ENCODE data around the gene PLA2G4B.

Gene PLA2G4B, protein sequence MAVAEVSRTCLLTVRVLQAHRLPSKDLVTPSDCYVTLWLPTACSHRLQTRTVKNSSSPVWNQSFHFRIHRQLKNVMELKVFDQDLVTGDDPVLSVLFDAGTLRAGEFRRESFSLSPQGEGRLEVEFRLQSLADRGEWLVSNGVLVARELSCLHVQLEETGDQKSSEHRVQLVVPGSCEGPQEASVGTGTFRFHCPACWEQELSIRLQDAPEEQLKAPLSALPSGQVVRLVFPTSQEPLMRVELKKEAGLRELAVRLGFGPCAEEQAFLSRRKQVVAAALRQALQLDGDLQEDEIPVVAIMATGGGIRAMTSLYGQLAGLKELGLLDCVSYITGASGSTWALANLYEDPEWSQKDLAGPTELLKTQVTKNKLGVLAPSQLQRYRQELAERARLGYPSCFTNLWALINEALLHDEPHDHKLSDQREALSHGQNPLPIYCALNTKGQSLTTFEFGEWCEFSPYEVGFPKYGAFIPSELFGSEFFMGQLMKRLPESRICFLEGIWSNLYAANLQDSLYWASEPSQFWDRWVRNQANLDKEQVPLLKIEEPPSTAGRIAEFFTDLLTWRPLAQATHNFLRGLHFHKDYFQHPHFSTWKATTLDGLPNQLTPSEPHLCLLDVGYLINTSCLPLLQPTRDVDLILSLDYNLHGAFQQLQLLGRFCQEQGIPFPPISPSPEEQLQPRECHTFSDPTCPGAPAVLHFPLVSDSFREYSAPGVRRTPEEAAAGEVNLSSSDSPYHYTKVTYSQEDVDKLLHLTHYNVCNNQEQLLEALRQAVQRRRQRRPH

DNA sequence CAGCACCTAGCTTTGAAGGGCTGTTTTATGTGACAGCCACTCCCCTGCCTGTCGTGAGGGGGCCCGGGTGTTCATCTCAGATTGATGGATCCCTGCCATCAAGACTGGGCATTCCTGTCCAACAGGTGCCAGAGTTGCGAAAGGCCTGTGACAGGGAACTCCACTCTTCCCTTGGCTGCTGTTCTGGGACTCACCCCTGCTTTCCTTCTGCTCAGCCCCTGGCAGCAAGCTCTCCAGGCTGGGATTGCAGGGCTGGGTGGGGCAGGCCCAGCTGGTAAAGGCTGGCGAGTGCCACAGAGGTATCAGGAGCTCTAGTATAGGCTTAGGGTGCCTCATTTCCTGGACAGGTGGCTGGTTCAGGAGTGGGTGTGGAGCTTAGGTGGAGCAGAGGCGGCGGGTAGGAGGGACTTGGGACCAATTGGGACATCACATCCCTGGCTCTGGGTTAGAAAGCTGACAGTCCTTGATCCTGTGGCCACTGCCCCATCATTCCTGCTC, at the start of gene PLA2G4B:
Gene PLA2G4B (plus strand): TSS at position 448 of the 498 bp plus-strand sequence. CDS start 67 bp downstream, outside the sequence.
- DNase-seq: no peak

DNA sequence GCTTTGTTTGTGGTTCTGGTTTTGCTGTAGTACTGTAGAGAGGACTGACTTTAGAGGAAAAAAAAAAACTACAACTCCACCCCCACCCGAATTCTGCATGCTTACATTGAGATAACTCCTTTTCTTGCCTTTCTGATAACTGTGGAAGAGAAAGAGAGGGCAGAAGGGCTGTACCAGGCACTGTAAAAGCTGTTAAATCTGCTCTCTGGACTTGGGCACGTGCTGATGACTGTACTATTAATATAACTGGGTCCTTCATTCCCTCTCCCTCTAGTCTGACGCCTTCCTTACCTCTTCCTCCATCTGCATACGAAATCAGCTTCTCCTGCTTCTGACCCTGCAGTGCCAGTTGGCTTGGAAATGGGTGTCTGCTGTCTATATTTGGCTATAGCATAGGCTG, 49.4 kb upstream of the PLA2G4B start:
- DNase-seq: no peak

DNA sequence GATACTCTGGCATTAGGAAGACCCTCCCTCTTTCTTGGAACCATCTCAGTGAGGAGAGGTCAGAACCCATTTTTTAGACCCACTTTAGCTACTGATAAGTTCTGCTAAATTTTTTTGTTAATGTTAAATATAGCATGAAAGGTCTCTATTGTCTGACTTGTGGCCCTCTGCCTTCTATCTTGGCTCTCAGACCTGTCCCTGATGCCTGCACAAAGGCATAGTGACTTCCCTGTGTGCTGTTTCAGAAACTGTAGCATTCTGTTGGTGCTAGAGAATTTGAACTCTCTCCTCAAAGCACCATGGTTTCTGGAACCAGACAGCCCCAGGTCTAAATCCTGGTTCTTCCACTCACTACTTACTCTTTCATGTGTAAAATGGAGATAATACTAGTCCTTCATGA, 49.0 kb upstream of the PLA2G4B start:
- DNase-seq: no peak

DNA sequence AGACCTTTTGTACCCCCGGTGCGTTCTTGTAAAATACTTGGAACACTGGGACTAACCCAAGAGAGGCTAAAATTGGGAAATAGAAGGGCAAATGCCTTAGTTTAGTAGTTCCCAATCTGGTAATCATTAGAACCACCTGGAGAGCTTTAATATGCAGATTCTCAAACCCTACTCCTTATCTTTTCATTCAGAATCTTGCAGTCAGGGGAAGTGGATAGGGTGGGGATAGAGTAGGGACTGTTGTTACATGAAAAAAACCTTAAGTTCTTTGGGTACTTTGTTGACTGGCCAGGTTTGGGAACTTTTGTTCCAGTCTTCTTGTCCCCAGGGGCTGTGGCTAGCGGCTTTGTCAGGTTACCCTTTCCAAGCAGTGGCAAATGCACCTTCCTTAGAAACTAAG, 48.5 kb upstream of the PLA2G4B start:
- DNase-seq: no peak

DNA sequence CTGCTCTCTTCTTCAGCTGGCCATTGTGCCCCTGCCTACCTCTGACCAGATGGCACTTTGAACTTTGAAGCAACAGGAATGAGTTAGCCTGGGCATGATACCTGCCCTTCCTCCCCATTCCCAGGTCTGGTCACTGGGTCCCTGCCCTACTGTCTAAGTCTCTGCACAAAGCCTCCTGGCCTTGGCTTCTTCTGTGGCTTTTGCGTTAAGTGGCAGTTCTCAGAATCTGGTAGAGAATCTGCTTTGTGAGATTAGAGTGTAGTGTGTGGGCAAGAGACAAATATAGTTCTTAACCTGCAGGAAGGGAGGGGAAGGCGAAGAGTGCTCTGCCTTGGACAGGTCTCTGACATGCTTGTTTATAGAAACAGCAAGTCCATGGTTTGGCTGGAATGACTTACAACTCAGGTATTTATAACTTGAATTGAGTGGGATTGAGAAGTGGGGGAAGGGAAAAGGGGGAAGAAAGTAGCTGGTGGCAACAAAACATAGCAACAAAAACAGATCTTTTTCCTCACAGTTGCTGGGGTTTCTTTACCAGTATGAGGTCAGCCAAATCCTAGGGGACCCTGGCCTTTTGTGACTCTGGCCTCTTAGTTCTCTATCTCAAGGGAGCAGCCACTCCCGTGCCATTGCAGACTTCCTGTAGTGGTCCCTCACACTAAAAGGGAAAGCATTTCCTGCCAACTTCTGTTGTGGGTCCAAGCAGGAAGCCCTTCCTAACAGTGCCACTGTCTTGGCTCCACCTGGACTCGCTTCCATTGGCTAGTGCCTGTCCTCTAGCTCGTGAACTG, 47.7 kb upstream of the PLA2G4B start:
- DNase-seq: peak in 1 of 2 donors; percentile 38

DNA sequence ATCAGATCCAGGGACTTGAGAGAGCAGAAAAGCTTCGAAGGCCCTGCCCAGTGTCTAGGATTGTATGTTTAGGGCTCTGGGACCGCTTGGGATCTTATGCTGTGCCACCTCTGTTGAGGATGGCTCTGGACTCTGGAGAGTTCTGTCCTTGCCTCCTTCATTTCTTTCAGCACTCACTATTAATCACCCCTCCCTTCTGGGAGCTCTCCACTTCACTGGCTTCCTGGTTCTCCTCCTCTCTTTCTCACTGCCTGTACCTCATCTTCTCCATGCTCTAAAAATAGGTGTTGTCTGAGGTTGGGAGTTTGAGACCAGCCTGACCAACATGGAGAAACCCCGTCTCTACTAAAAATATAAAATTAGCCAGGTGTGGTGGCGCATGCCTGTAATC, 47.1 kb upstream of the PLA2G4B start:
- DNase-seq: no peak

DNA sequence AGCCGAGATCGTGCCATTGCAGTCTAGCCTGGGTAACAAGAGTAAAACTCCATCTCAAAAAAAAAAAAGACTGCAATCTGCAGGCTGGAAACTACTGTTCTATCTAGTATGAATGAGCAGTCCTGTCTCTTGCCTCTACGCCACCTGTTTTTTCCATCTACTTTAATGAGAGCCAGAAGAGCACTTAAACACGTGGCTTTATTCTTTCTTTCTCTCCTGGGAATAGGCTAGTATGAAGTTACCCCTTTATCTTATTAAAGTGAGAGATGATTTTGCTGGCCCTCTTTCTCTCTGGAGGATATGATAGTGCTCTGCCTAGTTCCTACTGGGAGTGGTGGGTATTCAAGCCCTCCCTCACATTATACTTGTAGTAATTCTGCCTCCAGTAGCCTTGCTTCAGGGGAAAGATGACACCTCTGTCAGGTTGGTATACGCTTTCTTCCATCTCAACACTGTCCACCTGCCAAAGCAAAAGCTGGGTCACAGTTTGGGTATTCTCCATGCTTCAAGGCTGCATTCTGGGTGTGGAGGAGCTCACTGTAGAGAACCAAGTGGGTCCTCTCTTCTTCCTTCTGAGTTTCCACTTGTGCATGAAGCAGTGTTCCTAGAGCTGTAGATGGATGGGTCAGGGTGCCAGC, 46.5 kb upstream of the PLA2G4B start:
- DNase-seq: no peak

DNA sequence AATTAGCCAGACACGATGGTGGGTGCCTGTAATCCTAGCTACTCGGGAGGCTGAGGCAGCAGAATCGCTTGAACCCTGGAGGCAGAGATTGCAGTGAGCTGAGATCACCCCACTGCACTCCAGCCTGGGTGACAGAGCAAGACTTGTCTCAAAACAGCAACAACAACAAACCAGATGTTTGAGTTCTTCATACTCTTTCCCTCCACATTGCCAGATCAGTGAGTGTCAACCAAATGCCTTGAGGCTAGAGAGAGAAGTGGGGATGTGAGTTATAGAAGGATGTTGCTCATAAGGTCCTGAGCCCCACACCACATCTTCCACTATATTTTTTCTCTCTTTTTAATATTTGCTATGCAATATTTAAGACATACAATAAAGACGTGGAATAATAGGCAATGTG, 44.6 kb upstream of the PLA2G4B start:
- DNase-seq: no peak

DNA sequence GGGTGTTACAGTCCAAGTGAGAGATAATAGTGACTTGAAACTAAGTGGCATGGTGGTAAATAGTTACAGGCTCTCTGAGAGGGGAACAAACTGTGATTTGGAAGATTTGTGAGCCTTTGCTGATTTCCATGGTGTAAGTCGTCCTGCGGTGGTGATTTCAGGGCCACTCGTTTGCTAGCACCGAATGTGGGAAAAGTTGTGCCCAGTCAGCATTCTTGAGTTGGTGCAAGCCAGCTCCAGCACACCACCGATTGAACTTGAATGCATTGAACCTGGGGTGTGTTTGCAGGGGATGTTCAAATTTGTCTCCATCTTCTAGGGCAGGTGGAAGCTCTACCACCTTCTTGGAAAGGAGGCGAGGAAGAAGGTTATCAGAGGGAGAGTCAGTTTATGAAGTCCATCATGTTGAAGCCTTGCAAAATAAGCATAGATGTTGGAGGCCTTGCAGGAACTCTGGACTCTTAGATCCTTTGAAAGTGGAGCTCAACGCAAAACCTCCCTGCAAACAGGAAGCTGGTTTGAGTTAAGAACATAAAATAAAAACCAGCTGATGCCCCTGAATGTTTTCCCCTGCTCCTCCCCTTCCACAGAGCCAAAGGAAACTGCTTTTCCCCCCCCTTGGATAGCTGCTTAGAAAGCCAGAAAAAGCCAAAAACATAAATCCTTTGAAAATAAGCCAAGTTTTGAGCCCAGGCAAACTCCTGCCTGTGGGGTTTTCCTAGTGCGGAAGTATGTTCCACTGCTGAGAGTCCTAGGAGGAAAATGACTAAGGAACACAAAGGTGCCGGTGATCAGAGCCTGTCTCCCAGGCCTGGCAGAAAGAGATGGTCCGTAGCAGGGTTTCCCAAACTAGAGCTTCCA, 42.4 kb upstream of the PLA2G4B start:
- no peak for DNase-seq

DNA sequence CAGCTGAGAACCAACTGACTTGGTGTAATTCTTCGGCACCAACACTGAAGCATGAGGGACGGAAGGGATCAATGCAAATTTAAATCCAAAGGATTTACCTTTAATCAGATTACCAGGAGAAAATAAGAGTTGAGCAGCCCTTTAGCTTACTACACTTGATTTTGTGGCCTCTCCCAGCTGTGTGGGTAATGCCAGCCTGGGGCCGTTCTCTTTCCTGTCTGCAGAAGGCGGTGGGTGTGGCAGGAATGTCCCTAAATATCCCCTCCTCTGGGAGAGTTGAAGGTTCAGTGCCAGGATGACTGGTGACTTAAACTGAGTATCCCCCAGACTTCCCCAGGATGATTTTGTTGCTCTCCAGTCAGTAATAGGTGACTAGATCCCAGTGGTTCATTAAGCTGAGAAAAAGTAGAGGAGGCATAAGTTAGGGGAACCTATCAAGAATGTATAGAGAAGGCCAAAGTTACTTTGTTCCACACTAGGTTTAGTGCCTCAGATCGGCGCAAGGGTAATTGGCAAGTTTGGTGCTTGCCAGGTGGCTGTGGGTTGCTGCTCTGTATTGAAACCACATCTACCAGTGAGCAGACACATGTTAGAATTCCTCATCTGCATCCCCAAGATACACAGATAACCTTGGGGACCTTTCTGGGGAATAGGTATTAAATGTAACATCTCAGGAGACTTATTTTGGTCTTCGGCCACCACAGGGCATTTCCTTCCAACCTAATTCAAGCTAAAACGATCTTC, 41.3 kb upstream of the PLA2G4B start:
- DNase-seq: peak; percentile 35 to 76

DNA sequence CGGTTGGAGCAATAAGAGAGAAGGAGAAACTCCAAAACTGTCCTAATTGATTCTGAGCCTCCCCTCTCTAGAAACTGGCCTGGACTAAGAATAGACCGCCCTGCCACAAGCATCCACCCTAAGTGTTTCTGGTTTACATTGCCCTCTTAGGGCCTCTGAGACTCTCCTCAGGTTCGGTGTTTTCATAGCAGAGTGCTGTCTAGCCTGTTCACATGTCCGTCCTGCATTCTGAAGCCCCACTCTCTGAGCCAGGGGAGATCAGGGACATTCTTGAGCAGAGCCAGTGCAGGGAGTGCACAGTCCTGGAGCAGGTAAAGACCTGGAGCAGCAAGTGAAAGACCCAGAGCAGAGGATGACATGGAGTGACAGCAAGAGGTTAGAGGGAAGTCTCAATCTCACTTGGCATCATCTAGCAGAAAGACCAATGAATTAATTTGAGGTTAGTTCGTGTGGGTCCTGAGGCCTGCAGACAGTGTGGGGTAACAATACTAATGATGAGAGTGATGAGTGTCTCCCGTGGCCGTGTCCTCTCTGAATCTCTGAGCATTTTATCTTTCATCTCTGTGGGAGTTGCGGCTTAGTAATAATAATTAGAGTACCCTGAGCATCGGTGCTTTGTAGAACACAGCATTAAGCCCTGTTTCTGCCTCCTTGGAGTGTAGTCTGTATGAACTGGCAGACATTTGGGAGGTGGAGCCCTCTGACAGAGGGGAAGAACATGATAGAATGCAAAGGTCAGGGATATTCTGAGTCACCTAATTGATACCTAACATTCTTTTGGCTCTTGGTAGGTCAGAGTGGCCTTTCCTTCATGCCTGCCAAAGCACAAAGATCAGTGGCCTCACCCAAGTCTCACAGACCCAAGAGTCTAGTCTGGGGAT, 39.8 kb upstream of the PLA2G4B start:
- DNase-seq: no peak

DNA sequence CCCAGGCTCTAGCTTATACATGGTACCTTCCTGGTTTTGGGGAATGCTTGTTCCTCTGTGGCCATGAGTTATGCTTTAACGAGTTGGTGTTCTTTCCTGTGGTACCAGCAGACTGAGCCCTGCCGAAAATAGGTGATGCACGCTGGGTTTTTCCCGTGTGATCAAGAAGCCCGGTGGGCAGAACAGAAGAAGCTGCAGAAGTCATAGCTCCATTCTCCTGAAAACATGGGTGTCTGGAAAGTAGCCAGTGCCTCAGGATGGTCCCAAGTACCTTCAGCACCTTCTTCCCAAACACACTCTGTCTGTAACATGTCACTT, 39.2 kb upstream of the PLA2G4B start:
- DNase-seq: no peak

DNA sequence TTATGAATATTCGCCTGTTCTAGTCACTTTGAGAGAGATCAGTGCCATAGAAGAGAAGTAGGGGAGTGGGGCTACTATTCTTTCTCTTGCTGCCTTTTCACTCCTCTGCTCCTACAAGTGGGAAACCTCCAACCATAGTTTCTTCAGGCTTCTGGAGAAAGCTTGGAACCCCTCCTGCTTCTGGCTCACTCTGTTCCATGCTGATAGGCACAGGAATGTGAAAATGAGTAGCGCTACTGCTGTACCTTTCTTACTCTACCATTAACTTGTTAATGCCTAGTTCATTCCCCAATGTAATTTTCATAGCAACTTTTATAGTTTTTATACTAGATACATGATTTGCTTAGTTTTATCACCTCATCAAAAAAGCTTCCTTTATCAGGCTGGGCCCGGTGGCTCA, 37.5 kb upstream of the PLA2G4B start:
- DNase-seq: no peak

DNA sequence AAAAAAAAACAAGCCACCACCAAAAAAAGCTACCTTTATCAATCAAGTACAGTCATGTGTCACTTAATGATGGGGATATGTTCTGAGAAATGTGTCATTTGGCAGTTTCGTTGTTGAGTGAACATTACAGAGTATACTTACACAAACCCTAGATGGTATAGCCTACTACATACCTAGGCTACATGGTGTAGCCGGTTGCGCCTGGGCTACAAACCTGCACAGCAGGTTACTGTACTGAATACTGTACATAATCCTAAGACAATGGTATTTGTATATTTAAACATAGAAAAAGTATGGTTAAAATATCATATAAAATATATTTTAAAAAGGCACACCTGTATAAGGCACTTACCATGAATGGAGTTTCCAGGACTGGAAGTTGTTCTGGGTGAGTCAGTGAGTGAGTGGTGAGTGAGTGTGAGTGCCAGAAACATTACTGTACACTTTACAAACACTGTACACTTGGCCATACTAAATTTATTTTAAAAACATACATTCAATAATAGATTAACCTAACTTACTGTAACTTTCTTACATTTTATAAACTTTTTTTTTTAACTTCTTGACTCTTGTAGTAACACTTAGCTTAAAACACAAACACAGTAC, 36.7 kb upstream of the PLA2G4B start:
- no peak for DNase-seq

DNA sequence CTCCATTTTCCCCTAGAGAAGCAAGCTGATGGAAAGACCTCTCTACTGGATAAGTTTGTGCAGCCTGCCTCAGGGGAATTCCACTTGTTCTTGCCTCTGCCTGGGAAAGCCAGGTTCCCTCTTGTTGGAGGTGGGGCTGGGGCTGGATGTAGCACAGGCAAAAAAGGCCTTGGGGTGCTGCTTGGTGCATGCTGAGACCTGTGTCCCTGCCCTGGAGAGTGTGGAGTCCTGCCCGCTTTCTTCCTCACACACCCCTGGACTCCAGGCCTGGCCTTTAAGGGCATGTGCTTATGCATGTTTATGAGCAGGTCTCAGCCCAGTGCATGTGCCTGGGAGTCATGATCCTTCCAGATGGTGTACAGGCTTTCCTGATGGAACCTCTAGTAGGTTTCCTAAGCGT, 34.3 kb upstream of the PLA2G4B start:
- no peak for DNase-seq

DNA sequence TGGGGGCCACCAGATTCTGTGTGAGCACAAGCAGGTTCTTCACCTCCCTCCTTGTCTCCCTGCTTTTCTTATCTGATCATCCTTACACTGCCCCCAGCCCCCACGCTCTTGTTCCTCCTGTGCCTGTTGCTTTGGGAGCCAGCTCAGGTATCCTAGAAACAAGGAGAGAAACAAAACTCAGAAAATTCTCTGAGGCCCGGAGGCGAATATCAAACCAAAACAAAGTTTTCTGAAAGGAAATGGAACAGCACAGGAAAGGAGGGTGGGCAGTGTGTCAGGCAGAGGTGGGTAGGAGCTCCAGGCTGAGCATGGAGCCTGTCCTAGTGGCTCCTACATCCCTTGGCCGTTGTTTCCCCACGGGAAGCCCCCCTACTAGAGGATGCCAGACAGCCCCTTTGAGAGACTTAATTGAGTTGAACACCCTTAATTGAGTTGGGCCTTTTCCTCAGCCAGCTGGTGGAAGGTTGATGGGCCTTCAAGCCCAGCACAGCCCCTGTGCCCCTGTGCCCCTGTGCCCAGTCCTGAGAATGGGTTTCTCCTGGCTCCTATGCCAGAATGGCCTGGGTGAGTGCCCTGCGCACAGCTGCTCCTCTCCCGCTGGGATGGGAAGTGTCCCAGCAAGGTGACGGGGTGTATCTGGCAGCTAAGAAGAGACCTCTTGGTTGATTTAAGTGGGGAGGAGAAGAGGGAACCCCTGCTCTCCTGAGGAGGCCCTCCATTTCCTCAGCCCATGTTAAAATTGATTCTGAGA, 33.6 kb upstream of the PLA2G4B start:
- DNase-seq: no peak

DNA sequence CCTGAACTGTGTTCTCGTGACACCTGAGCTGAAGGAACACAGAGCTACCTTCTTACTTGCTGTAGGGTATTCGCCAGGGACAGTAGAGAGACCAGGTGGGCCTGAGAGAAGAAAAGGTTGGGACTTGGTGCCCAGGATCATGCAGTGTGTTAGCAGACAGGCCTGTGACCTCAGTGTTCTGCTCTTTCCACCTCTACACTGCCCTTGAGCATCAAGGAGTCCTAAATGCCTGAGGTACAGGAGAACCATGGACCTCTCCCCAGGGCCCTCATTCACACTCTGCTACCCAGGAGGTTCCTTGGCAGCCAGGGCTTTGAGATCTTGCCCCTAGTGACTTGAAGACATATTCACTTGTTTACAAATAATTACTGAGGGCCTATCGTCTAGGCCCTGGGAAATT, 32.9 kb upstream of the PLA2G4B start:
- DNase-seq: no peak

DNA sequence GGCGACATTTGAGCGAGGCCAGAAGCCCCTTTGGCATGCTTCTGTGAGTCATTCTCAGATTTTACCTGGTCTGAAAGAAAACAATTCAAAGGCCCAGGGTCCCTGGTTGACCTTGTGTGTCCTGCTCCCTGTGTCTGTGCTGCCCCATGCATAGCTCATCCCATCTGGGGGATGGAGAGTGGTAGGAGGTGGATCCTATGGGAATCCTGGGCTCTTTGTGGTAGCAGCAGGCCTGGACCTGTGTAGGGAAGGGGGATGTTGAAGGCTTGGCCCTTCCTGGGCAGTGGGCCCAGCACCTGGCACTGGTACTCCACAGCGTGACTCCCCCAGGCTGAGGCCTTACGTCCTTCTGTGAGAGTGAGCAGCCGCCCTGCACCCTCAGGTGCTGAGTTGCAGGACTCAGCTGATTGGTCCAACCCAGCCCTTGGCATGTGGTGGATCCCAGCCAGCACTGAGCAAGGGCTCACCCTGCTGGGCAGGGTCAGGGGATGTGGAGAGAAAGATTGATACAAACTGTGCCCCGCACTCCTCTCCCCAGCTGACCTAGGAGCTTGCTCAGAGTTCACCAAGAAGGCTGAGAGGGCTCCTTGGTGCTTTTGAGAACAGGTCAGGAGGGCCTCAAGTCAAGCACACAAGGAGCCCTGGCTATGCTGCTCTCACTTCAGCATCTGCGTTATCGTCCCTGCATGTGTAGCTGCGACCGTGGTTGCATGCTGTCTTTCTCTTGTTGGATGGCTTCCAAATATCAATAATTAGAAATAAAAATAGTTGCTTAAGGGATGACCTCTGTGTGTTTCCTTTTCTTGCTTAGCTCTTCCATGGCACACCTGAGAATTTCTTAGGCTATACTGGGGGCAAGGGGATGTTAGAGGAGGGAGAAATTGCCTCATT, 32.1 kb upstream of the PLA2G4B start:
- no peak for DNase-seq
